ENCODE data around the gene CDH8.

Gene CDH8

DNA sequence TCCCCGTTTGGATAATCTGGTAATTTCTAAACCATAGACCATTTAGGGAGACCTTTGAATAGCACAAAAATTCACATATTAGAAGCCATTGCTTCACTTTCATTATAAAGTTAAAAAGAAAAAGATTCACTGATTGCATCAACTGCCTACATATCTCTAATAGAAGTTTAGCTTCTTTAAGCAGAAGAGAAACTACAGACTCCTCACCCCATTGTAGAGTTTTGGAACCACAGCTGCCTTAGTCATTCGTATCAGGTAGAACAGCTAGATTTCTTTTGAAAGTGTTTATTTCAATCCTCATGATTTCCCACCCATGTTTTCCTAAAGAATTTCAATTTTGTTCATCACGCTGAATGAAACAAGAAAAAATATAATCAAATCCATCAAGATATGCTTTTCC is 144.8 kb downstream of the CDH8 start:
- H3K36me3 ChIP-seq (replicated peaks) = no peaks in the 10 kb centered on the region
- DNase-seq = no peak
- H3K27ac ChIP-seq = no peak overlapping the region
- in situ Hi-C loops (cut with HindIII; ENCODE audit: low pct_ligation_motif_present, low sequenced_read_pairs) = no loop called here
- TF ChIP-seq CTCF (IDR thresholded peaks at IDR 0.05; ENCODE audit: low read depth, low read length, missing control alignments) = no peak
- no peak overlapping the region for H3K4me3 ChIP-seq (ENCODE audit: low read depth, low read length)
- no peaks in the 10 kb centered on the region for H3K27me3 ChIP-seq (replicated peaks)

GRCh38 chr16:61890386-61890785 is 145.9 kb downstream of the CDH8 start:
- Histone ChIP-seq H3K36me3 (replicated peaks) (no peaks in the 10 kb centered on the region), H3K27me3 (replicated peaks) (no peaks in the 10 kb centered on the region), H3K4me3 (ENCODE audit: low read depth, low read length) (no peak overlapping the region), H3K27ac (no peak overlapping the region)
- no peak for DNase-seq
- no peak for TF ChIP-seq CTCF (IDR thresholded peaks at IDR 0.05; ENCODE audit: low read depth, low read length, missing control alignments)
- in situ Hi-C loops (cut with HindIII; ENCODE audit: low pct_ligation_motif_present, low sequenced_read_pairs) = no loop called here

- in situ Hi-C loops (cut with HindIII; ENCODE audit: low pct_ligation_motif_present, low sequenced_read_pairs) = no loop called here
- peak overlapping the region; percentile 46 for H3K27ac ChIP-seq
- TF ChIP-seq CTCF (IDR thresholded peaks at IDR 0.05; ENCODE audit: low read depth, low read length, missing control alignments) = no peak
- no peak overlapping the region for H3K4me3 ChIP-seq (ENCODE audit: low read depth, low read length)
- H3K27me3 ChIP-seq (replicated peaks) = no peaks in the 10 kb centered on the region
- no peaks in the 10 kb centered on the region for H3K36me3 ChIP-seq (replicated peaks)
- DNase-seq = peak; percentile 78
Observed at GRCh38 chr16:61887903-61888302, 148.3 kb downstream of the CDH8 start.

DNA sequence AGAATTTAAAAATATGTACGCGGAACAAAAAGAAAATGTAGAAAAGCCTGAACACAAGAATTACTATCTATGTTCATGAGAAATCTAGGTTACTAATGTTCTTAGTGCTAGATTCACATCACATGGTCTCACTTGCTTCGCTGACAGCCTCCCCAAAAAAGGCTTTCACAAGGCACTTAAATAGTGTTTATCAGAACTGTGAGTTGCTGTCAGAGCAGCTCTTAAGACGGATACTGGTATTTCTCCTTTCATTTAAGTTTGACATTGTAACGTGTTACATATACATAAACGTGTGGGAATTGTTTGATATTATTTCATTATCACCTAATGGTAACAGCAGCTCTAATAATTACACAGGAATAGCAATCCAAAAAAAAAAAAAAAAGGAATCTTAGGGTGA is 150.9 kb downstream of the CDH8 start:
- in situ Hi-C loops (cut with HindIII; ENCODE audit: low pct_ligation_motif_present, low sequenced_read_pairs) = no loop called here
- TF ChIP-seq CTCF (IDR thresholded peaks at IDR 0.05; ENCODE audit: low read depth, low read length, missing control alignments) = no peak
- no peak overlapping the region for H3K27ac ChIP-seq
- no peaks in the 10 kb centered on the region for H3K36me3 ChIP-seq (replicated peaks)
- H3K4me3 ChIP-seq (ENCODE audit: low read depth, low read length) = no peak overlapping the region
- H3K27me3 ChIP-seq (replicated peaks) = no peaks in the 10 kb centered on the region
- DNase-seq = no peak

DNA sequence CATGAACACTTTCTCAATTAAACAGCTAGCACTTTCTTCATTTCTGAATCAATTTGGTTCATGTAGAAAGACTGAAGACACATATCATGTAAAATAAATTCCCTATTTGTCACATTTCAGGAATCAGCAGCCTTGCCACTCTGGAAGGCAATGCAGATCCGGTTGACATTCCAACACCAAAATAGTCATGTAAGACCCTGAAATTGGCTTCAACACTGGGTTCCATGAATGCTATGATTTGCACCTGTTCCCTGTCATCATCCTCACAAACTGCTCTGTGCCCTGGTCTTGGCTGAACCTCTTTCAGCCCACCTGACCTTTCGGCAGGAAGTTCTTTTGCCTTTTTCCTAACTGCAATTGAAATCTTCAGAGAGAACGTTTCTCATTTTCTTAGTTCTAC is 156.9 kb downstream of the CDH8 start:
- Histone ChIP-seq H3K27ac (no peak overlapping the region), H3K4me3 (ENCODE audit: low read depth, low read length) (no peak overlapping the region), H3K36me3 (replicated peaks) (no peaks in the 10 kb centered on the region), H3K27me3 (replicated peaks) (no peaks in the 10 kb centered on the region)
- TF ChIP-seq CTCF (IDR thresholded peaks at IDR 0.05; ENCODE audit: low read depth, low read length, missing control alignments) = no peak
- in situ Hi-C loops (cut with HindIII; ENCODE audit: low pct_ligation_motif_present, low sequenced_read_pairs) = no loop called here
- no peak for DNase-seq

DNA sequence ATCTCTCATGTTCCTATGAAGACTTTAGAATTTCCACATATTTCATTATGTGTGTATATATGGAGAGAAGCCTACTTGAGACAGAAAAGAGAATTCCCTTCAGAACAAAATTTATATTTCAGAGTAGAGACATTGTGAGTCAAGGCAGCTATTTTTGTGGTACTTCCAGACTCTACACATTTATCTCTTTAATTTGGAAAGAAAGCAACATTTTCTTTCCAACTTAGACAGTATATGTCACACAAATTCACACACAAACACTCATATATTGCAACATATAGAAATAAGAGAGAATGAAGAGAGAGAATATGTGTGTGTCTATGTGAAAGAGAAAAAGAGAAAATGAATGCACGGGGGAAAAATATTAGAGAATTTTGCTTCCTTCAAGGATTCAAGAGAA is 158.8 kb downstream of the CDH8 start:
- TF ChIP-seq CTCF (IDR thresholded peaks at IDR 0.05; ENCODE audit: low read depth, low read length, missing control alignments) = no peak
- Histone ChIP-seq H3K4me3 (ENCODE audit: low read depth, low read length) (no peak overlapping the region), H3K36me3 (replicated peaks) (no peaks in the 10 kb centered on the region), H3K27me3 (replicated peaks) (no peaks in the 10 kb centered on the region), H3K27ac (no peak overlapping the region)
- in situ Hi-C loops (cut with HindIII; ENCODE audit: low pct_ligation_motif_present, low sequenced_read_pairs) = no loop called here
- no peak for DNase-seq

Measured in brain microvascular endothelial cell (primary cell).